SK-N-SH treated with all-trans-retinoic acid at 6 μM for 48 hours (cell line): ENCODE results near the gene TANGO6.

ENCODE experiments used
- ATAC-seq: fragments of 200-7000 bp; cut with Tn5 transposase; 3 replicates; pipeline ENCODE4 v1.9.1; 2020; ENCODE audit warnings: mild to moderate bottlenecking, moderate library complexity
- ARNTL ChIP-seq: fragments of 450-650 bp; formaldehyde crosslinking; IDR thresholded peaks from 2 replicates; pipeline ENCODE4 v1.5.0; 2020; ENCODE audit warnings: low read depth, mild to moderate bottlenecking, moderate library complexity, borderline replicate concordance
- BACH2 ChIP-seq: fragments of 250-450 bp; sonication (Bioruptor Pico); IDR thresholded peaks from 2 replicates; pipeline ENCODE4 v1.9.0; 2021; ENCODE audit warnings: mild to moderate bottlenecking, borderline replicate concordance
- CSDC2 ChIP-seq: fragments of 250-450 bp; sonication (Bioruptor Pico); IDR thresholded peaks from 2 replicates; pipeline ENCODE4 v1.5.0; 2020; ENCODE audit warnings: mild to moderate bottlenecking, moderate library complexity
- ESRRG ChIP-seq: fragments of 250-450 bp; sonication (Bioruptor Pico); IDR thresholded peaks from 2 replicates; pipeline ENCODE4 v1.6.1; 2021; ENCODE audit warnings: mild to moderate bottlenecking
- GLIS3 ChIP-seq: fragments of 250-450 bp; sonication (Bioruptor Pico); IDR thresholded peaks from 2 replicates; pipeline ENCODE4 v1.5.0; 2020; ENCODE audit warnings: mild to moderate bottlenecking, moderate library complexity
- ISL1 ChIP-seq: fragments of 250-450 bp; sonication (Bioruptor Pico); IDR thresholded peaks from 2 replicates; pipeline ENCODE4 v2.1.2; 2022; ENCODE audit warnings: mild to moderate bottlenecking, moderate library complexity
- OSR1 ChIP-seq: fragments of 250-450 bp; sonication (Bioruptor Pico); IDR thresholded peaks from 2 replicates; pipeline ENCODE4 v1.8.0; 2022; ENCODE audit warnings: moderate library complexity, mild to moderate bottlenecking, inconsistent platforms
- PPARA ChIP-seq: fragments of 250-450 bp; sonication (Bioruptor Pico); IDR thresholded peaks from 2 replicates; pipeline ENCODE4 v1.5.0; 2020; ENCODE audit warnings: mild to moderate bottlenecking, borderline replicate concordance
- RARB ChIP-seq: fragments of 250-450 bp; sonication (Bioruptor Pico); IDR thresholded peaks from 2 replicates; pipeline ENCODE4 v1.8.0; 2021; ENCODE audit warnings: mild to moderate bottlenecking, moderate library complexity
- SNAI2 ChIP-seq: fragments of 250-450 bp; sonication (Bioruptor Pico); IDR thresholded peaks from 2 replicates; pipeline ENCODE4 v1.5.0; 2020; ENCODE audit warnings: mild to moderate bottlenecking, moderate library complexity
- TCF4 ChIP-seq: fragments of 250-450 bp; sonication (Bioruptor Pico); IDR thresholded peaks from 2 replicates; pipeline ENCODE4 v1.8.0; 2021; ENCODE audit warnings: mild to moderate bottlenecking, moderate library complexity, borderline replicate concordance
- TOX ChIP-seq: fragments of 250-450 bp; sonication (Bioruptor Pico); IDR thresholded peaks from 2 replicates; pipeline ENCODE4 v1.8.0; 2021; ENCODE audit warnings: mild to moderate bottlenecking, moderate library complexity, borderline replicate concordance
- ZC3H10 ChIP-seq: fragments of 250-450 bp; sonication (Bioruptor Pico); IDR thresholded peaks from 2 replicates; pipeline ENCODE4 v1.5.1; 2021; ENCODE audit warnings: mild to moderate bottlenecking, moderate library complexity
- ZFP3 ChIP-seq: fragments of 250-450 bp; sonication (Bioruptor Pico); IDR thresholded peaks from 2 replicates; pipeline ENCODE4 v1.5.0; 2020; ENCODE audit warnings: mild to moderate bottlenecking, moderate library complexity
- ZFP30 ChIP-seq: fragments of 450-650 bp; formaldehyde crosslinking; IDR thresholded peaks from 2 replicates; pipeline ENCODE4 v1.5.0; 2022; ENCODE audit warnings: mild to moderate bottlenecking, moderate library complexity
- ZNF70 ChIP-seq: fragments of 450-650 bp; formaldehyde crosslinking; IDR thresholded peaks from 2 replicates; pipeline ENCODE4 v1.5.0; 2020; ENCODE audit warnings: mild to moderate bottlenecking, moderate library complexity
- ZNF8 ChIP-seq: fragments of 450-650 bp; formaldehyde crosslinking; IDR thresholded peaks from 2 replicates; pipeline ENCODE4 v1.5.0; 2020; ENCODE audit warnings: mild to moderate bottlenecking, moderate library complexity
- TF ChIP-seq, protein P1 (sequence below): fragments of 250-450 bp; sonication (Bioruptor Pico); IDR thresholded peaks from 2 replicates; pipeline ENCODE4 v1.5.1; 2021; ENCODE audit warnings: mild to moderate bottlenecking, moderate library complexity
- TF ChIP-seq, protein P2 (sequence below): fragments of 250-450 bp; sonication (Bioruptor Pico); IDR thresholded peaks from 2 replicates; pipeline ENCODE4 v1.5.0; 2020; ENCODE audit warnings: mild to moderate bottlenecking, moderate library complexity
- TF ChIP-seq, protein P3 (sequence below): fragments of 250-450 bp; sonication (Bioruptor Pico); IDR thresholded peaks from 2 replicates; pipeline ENCODE4 v1.5.1; 2020; ENCODE audit warnings: low read depth, mild to moderate bottlenecking, moderate library complexity
- TF ChIP-seq, protein P4 (sequence below): fragments of 250-450 bp; sonication (Bioruptor Pico); IDR thresholded peaks from 2 replicates; pipeline ENCODE4 v1.8.0; 2021; ENCODE audit warnings: low read depth, mild to moderate bottlenecking, moderate library complexity, borderline replicate concordance
- TF ChIP-seq, protein P5 (sequence below): fragments of 250-450 bp; sonication (Bioruptor Pico); IDR thresholded peaks from 2 replicates; pipeline ENCODE4 v1.8.0; 2020; ENCODE audit warnings: mild to moderate bottlenecking, moderate library complexity, borderline replicate concordance

The TANGO6 gene

DNA sequence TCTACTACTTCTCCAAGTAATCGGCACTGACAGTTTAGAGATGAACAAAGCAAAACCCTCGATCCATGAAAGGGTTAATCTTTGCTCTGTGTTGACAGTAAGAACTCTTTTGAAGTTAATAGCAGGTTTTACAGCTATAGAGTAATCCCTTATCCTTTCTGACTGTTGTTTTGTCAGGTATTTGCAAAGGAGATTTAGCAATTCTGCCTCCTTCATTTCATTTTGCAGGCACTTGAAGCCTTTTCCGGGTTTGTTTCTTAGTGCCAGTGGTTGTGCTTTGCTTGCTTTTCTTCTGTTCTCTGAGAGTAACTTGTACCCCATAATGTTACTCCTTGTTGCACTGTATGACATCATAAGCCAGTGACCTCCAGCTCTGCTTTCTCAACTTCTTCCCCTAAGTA lies 64.5 kb downstream of the TANGO6 start:
- ATAC-seq: no peak
- TF ChIP-seq, protein P1, sequence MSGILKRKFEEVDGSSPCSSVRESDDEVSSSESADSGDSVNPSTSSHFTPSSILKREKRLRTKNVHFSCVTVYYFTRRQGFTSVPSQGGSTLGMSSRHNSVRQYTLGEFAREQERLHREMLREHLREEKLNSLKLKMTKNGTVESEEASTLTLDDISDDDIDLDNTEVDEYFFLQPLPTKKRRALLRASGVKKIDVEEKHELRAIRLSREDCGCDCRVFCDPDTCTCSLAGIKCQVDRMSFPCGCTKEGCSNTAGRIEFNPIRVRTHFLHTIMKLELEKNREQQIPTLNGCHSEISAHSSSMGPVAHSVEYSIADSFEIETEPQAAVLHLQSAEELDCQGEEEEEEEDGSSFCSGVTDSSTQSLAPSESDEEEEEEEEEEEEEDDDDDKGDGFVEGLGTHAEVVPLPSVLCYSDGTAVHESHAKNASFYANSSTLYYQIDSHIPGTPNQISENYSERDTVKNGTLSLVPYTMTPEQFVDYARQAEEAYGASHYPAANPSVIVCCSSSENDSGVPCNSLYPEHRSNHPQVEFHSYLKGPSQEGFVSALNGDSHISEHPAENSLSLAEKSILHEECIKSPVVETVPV: no peak
- TF ChIP-seq TCF4: no peak
- TF ChIP-seq ZNF70 (CRISPR knock-in tag): no peak
- TF ChIP-seq, protein P2, sequence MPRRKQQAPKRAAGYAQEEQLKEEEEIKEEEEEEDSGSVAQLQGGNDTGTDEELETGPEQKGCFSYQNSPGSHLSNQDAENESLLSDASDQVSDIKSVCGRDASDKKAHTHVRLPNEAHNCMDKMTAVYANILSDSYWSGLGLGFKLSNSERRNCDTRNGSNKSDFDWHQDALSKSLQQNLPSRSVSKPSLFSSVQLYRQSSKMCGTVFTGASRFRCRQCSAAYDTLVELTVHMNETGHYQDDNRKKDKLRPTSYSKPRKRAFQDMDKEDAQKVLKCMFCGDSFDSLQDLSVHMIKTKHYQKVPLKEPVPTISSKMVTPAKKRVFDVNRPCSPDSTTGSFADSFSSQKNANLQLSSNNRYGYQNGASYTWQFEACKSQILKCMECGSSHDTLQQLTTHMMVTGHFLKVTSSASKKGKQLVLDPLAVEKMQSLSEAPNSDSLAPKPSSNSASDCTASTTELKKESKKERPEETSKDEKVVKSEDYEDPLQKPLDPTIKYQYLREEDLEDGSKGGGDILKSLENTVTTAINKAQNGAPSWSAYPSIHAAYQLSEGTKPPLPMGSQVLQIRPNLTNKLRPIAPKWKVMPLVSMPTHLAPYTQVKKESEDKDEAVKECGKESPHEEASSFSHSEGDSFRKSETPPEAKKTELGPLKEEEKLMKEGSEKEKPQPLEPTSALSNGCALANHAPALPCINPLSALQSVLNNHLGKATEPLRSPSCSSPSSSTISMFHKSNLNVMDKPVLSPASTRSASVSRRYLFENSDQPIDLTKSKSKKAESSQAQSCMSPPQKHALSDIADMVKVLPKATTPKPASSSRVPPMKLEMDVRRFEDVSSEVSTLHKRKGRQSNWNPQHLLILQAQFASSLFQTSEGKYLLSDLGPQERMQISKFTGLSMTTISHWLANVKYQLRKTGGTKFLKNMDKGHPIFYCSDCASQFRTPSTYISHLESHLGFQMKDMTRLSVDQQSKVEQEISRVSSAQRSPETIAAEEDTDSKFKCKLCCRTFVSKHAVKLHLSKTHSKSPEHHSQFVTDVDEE (CRISPR knock-in tag): no peak
- no peak for TF ChIP-seq OSR1 (CRISPR knock-in tag)
- no peak for TF ChIP-seq BACH2 (CRISPR knock-in tag)
- TF ChIP-seq RARB (CRISPR knock-in tag): no peak
- TF ChIP-seq TOX (CRISPR knock-in tag): no peak
- no peak for TF ChIP-seq ZFP30
- TF ChIP-seq ZNF8 (CRISPR knock-in tag): no peak
- TF ChIP-seq ISL1 (CRISPR knock-in tag): no peak
- no peak for TF ChIP-seq ESRRG (CRISPR knock-in tag)
- TF ChIP-seq ZFP3 (CRISPR knock-in tag): no peak
- TF ChIP-seq, protein P3, sequence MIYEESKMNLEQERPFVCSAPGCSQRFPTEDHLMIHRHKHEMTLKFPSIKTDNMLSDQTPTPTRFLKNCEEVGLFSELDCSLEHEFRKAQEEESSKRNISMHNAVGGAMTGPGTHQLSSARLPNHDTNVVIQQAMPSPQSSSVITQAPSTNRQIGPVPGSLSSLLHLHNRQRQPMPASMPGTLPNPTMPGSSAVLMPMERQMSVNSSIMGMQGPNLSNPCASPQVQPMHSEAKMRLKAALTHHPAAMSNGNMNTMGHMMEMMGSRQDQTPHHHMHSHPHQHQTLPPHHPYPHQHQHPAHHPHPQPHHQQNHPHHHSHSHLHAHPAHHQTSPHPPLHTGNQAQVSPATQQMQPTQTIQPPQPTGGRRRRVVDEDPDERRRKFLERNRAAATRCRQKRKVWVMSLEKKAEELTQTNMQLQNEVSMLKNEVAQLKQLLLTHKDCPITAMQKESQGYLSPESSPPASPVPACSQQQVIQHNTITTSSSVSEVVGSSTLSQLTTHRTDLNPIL: no peak

DNA sequence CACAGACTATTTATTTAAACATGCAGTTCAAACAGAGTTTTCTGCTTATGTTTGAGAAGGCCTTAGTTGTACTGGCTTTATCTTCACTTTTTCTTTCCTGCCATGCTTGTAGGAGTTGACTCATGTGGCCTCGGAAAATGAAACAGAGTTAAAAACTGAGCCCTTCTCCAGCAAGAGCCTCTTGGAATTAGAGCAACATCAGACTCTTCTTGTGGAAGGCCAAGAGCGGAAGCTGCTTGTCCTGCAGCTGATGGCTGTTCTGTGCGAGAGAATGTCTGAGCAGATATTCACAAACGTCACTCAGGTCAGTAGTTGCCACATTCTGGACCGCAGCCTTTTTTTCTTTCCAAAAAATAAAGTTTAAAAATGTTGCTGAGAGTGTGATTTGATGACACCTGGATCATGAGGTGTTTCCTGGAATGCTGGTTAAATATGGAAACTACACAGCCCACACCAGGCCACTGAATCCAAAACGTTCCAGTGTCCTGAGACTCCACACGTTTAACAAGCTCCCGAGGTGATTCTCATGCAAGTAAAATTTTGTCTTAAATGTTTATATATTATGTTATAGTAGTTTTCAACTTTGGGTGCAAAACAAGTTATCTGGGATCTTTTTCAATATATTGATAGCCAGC lies 65.9 kb downstream of the TANGO6 start:
- TF ChIP-seq, protein P3: no peak
- TF ChIP-seq PPARA (CRISPR knock-in tag): no peak
- TF ChIP-seq ARNTL (CRISPR knock-in tag): no peak
- no peak for TF ChIP-seq BACH2 (CRISPR knock-in tag)
- TF ChIP-seq ZFP30: no peak
- TF ChIP-seq ZC3H10 (CRISPR knock-in tag): no peak
- TF ChIP-seq CSDC2: no peak
- no peak for TF ChIP-seq RARB (CRISPR knock-in tag)
- TF ChIP-seq ZFP3 (CRISPR knock-in tag): no peak
- TF ChIP-seq TOX (CRISPR knock-in tag): no peak
- no peak for TF ChIP-seq ZNF8 (CRISPR knock-in tag)
- no peak for TF ChIP-seq GLIS3 (CRISPR knock-in tag)
- no peak for TF ChIP-seq OSR1 (CRISPR knock-in tag)
- TF ChIP-seq, protein P2 (CRISPR knock-in tag): no peak

DNA sequence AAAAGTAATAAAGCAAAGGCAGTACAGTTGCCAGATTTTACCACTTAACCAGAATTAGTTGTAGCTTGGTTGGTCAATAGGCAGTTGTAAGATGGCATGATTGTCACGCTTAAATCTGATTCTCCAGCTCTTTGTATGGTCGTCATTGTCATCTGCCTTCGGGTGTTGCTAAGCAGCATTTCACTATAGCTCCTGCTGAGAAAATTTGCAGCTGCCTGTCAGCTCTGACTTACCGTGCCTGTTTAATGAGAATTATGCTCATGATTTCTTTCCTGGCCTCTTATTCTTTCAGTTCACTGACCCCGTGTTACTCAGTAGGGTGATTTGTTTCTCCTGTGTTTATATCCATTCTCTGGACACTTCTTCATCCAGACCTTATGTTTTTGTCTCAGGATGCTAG lies 66.7 kb downstream of the TANGO6 start:
- no peak for ATAC-seq
- TF ChIP-seq BACH2 (CRISPR knock-in tag) (no peak), ZNF70 (CRISPR knock-in tag) (no peak), GLIS3 (CRISPR knock-in tag) (no peak), ARNTL (CRISPR knock-in tag) (no peak), ZFP3 (CRISPR knock-in tag) (no peak), SNAI2 (CRISPR knock-in tag) (no peak), PPARA (CRISPR knock-in tag) (no peak), TCF4 (no peak), TOX (CRISPR knock-in tag) (no peak)
- TF ChIP-seq, protein P4, sequence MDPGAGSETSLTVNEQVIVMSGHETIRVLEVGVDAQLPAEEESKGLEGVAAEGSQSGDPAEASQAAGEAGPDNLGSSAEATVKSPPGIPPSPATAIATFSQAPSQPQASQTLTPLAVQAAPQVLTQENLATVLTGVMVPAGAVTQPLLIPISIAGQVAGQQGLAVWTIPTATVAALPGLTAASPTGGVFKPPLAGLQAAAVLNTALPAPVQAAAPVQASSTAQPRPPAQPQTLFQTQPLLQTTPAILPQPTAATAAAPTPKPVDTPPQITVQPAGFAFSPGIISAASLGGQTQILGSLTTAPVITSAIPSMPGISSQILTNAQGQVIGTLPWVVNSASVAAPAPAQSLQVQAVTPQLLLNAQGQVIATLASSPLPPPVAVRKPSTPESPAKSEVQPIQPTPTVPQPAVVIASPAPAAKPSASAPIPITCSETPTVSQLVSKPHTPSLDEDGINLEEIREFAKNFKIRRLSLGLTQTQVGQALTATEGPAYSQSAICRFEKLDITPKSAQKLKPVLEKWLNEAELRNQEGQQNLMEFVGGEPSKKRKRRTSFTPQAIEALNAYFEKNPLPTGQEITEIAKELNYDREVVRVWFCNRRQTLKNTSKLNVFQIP (CRISPR knock-in tag): no peak
- TF ChIP-seq, protein P5, sequence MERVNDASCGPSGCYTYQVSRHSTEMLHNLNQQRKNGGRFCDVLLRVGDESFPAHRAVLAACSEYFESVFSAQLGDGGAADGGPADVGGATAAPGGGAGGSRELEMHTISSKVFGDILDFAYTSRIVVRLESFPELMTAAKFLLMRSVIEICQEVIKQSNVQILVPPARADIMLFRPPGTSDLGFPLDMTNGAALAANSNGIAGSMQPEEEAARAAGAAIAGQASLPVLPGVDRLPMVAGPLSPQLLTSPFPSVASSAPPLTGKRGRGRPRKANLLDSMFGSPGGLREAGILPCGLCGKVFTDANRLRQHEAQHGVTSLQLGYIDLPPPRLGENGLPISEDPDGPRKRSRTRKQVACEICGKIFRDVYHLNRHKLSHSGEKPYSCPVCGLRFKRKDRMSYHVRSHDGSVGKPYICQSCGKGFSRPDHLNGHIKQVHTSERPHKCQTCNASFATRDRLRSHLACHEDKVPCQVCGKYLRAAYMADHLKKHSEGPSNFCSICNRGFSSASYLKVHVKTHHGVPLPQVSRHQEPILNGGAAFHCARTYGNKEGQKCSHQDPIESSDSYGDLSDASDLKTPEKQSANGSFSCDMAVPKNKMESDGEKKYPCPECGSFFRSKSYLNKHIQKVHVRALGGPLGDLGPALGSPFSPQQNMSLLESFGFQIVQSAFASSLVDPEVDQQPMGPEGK (CRISPR knock-in tag): no peak
- TF ChIP-seq, protein P3: no peak

More for the DNA sequence above, 65.9 kb downstream of the TANGO6 start:
- ATAC-seq: no peak
